Loucy (cell line): ENCODE data around the gene SOBP.

Source experiments
- EZH2phosphoT487 ChIP-seq: fragments of 200-600 bp; IDR thresholded peaks from 2 replicates; pipeline ENCODE4 v1.6.1; 2018; ENCODE audit warnings: antibody characterized with exemption, mild to moderate bottlenecking, moderate library complexity, borderline replicate concordance
- TF ChIP-seq, protein P1 (sequence below): fragments of 200-600 bp; sonication (generic); conservative IDR thresholded peaks from 2 replicates; pipeline ENCODE4 v1.5.1; 2014; ENCODE audit warnings: mild to moderate bottlenecking, antibody characterized with exemption, low read length

DNA sequence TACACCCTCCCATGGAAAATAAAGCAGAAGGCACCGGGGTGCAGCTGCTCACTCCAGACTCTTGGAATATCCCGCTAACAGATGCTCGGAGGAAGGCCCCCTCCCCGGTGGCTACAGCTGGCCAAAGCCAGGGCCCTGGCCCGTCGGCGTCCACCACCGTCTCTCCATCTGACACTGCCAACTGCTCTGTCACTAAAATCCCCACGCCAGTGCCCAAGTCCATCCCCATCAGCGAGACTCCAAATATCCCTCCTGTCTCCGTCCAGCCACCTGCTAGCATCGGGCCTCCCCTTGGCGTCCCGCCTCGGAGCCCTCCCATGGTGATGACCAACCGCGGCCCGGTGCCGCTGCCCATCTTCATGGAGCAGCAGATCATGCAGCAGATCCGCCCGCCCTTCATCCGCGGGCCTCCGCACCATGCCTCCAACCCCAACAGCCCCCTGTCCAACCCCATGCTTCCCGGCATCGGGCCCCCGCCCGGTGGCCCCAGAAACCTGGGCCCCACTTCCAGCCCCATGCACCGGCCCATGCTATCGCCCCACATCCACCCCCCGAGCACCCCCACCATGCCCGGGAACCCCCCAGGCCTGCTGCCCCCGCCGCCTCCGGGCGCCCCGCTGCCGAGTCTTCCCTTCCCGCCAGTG lies 143.9 kb downstream of the SOBP start:
- TF ChIP-seq, protein P1, sequence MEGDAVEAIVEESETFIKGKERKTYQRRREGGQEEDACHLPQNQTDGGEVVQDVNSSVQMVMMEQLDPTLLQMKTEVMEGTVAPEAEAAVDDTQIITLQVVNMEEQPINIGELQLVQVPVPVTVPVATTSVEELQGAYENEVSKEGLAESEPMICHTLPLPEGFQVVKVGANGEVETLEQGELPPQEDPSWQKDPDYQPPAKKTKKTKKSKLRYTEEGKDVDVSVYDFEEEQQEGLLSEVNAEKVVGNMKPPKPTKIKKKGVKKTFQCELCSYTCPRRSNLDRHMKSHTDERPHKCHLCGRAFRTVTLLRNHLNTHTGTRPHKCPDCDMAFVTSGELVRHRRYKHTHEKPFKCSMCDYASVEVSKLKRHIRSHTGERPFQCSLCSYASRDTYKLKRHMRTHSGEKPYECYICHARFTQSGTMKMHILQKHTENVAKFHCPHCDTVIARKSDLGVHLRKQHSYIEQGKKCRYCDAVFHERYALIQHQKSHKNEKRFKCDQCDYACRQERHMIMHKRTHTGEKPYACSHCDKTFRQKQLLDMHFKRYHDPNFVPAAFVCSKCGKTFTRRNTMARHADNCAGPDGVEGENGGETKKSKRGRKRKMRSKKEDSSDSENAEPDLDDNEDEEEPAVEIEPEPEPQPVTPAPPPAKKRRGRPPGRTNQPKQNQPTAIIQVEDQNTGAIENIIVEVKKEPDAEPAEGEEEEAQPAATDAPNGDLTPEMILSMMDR, result no peak
- TF ChIP-seq EZH2phosphoT487, result no peak
